Fibroblast of villous mesenchyme (primary cell): ENCODE data around the gene ENTPD7. TPM values are rescaled to one million over a fixed set of nuclear protein-coding genes. Genes with fewer than 3 reads are reported as not detected.

ENCODE experiments used
- DNase-seq: peaks from one replicate; pipeline ENCODE4 v3.0.0-alpha.2; 2010; ENCODE audit warnings: low read depth
- H3K4me3 ChIP-seq: 2 replicates; pipeline ENCODE4 v1.5.1; 2011; ENCODE audit warnings: low read depth, mild to moderate bottlenecking, low read length
- total RNA-seq: library from RNA; depleted of rRNA; stranded (reverse); fragments of >200 nt; gene quantifications from 2 replicates; pipeline ENCODE4 v1.2.3, GENCODE V29; 2012
- TF ChIP-seq, protein P1 (sequence below): IDR thresholded peaks from 2 replicates; pipeline ENCODE4 v1.5.1; 2012; ENCODE audit warnings: low read depth, mild to moderate bottlenecking, low read length; ENCODE audit not compliant: insufficient read depth

The ENTPD7 gene
- total RNA-seq, result 43.2 and 48.4 TPM in 2 replicates

GRCh38 chr10:99659031-99659867 lies at the start of gene ENTPD7:
Gene ENTPD7, plus strand, starts transcription at chr10:99659509. Its CDS starts 448 bp downstream, at chr10:99659957.
- H3K4me3 ChIP-seq, result peak within 1 kb of the TSS; percentile 82
- TF ChIP-seq, protein P1, sequence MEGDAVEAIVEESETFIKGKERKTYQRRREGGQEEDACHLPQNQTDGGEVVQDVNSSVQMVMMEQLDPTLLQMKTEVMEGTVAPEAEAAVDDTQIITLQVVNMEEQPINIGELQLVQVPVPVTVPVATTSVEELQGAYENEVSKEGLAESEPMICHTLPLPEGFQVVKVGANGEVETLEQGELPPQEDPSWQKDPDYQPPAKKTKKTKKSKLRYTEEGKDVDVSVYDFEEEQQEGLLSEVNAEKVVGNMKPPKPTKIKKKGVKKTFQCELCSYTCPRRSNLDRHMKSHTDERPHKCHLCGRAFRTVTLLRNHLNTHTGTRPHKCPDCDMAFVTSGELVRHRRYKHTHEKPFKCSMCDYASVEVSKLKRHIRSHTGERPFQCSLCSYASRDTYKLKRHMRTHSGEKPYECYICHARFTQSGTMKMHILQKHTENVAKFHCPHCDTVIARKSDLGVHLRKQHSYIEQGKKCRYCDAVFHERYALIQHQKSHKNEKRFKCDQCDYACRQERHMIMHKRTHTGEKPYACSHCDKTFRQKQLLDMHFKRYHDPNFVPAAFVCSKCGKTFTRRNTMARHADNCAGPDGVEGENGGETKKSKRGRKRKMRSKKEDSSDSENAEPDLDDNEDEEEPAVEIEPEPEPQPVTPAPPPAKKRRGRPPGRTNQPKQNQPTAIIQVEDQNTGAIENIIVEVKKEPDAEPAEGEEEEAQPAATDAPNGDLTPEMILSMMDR, result no peak
- DNase-seq, result peak; percentile 96

GRCh38 chr10:99610221-99610620 lies 49.1 kb upstream of the ENTPD7 start:
- no peak overlapping the region for H3K4me3 ChIP-seq
- DNase-seq, result no peak
- TF ChIP-seq, protein P1, result no peak

- no peak for DNase-seq
- TF ChIP-seq, protein P1, result no peak
Observed at GRCh38 chr10:99611326-99611725, 48.0 kb upstream of the ENTPD7 start.

GRCh38 chr10:99612167-99612831 lies 47.0 kb upstream of the ENTPD7 start:
- no peak overlapping the region for H3K4me3 ChIP-seq
- peak; percentile 71 for DNase-seq
- TF ChIP-seq, protein P1, result peak; percentile 86

More at GRCh38 chr10:99611326-99611725, 48.0 kb upstream of the ENTPD7 start:
- H3K4me3 ChIP-seq, result no peak overlapping the region

DNA sequence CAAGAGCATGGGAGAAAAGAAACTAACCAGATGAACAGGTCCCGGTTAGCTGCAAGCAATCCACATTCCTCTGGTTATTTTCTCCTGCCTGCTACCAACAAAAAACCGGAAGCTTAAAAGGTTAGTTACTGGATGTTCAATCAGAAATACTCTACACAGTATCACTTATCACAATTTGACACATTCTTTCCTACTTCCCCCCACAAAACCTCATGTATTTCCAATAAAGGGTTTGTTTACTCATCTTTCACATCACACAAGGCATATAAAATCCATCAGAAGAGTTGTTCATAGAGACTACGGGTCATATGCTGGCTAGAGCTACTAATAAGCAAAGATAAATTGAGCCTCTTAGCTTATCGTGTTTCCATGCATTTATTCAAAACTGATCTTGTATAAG lies 43.9 kb upstream of the ENTPD7 start:
- no peak overlapping the region for H3K4me3 ChIP-seq
- no peak for DNase-seq
- TF ChIP-seq, protein P1, result no peak

- peak overlapping the region; percentile 69 for H3K4me3 ChIP-seq
- TF ChIP-seq, protein P1, result no peak
- DNase-seq, result no peak
Observed at GRCh38 chr10:99617696-99618095, 41.6 kb upstream of the ENTPD7 start.
